ENCODE results near the gene STK32A.

The STK32A gene

GRCh38 chr5:147427521-147428401, 192.9 kb downstream of the STK32A start:
- no peak for DNase-seq

DNA sequence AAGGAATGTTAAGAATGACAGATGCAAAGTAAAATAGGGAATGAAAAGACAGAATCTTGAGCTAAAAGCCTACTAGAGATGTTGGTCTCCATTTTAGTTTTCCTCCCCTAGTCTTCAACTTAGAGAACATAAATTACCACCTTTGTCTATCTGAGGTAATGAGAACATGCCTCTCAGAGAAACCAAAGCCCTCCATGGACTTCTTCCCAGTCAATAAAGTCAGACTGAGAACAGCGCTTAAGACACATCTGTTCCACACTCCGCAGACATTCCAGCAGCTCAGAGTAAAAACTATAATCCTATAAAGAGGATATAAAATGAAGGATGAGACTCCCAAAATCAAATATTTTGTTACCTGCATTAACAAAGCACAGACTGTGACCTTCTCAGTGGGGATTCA, 195.8 kb downstream of the STK32A start:
- no peak for DNase-seq

- no peak for DNase-seq
Observed at GRCh38 chr5:147431586-147431985, 196.8 kb downstream of the STK32A start.

GRCh38 chr5:147432323-147432722, 197.5 kb downstream of the STK32A start:
- no peak for DNase-seq

GRCh38 chr5:147434049-147434448, 199.2 kb downstream of the STK32A start:
- DNase-seq, result no peak

- no peak for DNase-seq
Observed at GRCh38 chr5:147436596-147436995, 201.8 kb downstream of the STK32A start.

DNA sequence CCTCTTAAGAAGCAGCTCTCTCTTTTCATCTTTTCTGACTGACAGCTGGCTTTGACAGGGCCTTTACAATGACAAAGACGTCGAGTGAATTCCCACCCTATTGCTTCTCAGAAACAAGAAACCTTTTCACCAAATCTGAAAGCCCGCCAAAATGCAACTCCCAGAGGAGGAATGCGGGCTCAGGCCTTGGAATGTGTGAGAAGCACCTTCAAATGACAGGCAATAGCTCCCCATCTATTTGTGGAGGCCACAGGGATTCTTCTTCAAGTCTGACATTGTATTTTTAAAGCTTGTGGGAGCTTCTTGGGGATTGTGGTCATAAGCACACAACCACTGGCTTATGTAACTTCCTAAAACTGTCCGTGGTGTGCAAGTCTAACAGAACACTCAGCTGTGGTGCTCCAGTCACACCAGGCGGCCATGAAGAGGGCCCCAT, 202.4 kb downstream of the STK32A start:
- DNase-seq, result no peak

All from DMS53 (cell line).